ENCODE results near the gene PPP1R13B.

The PPP1R13B gene

GRCh38 chr14:103707329-103708263, 139.8 kb downstream of the PPP1R13B start:
- ATAC-seq = no peak

GRCh38 chr14:103706551-103707328, 140.6 kb downstream of the PPP1R13B start:
- ATAC-seq = no peak

GRCh38 chr14:103705504-103706284, 141.7 kb downstream of the PPP1R13B start:
- no peak for ATAC-seq

GRCh38 chr14:103705118-103705503, 142.3 kb downstream of the PPP1R13B start:
- ATAC-seq = no peak

- ATAC-seq = no peak
Observed at GRCh38 chr14:103704708-103705107, 142.7 kb downstream of the PPP1R13B start.

GRCh38 chr14:103703433-103704385, 143.7 kb downstream of the PPP1R13B start:
- ATAC-seq = no peak

- no peak for ATAC-seq
Observed at GRCh38 chr14:103702497-103703432, 144.6 kb downstream of the PPP1R13B start.

- ATAC-seq = no peak
Observed at GRCh38 chr14:103702095-103702494, 145.3 kb downstream of the PPP1R13B start.

GRCh38 chr14:103700753-103701490, 146.5 kb downstream of the PPP1R13B start:
- no peak for ATAC-seq

GRCh38 chr14:103699901-103700752, 147.2 kb downstream of the PPP1R13B start:
- no peak for ATAC-seq

- no peak for ATAC-seq
Observed at GRCh38 chr14:103699261-103699661, 148.1 kb downstream of the PPP1R13B start.

GRCh38 chr14:103698380-103699260, 148.8 kb downstream of the PPP1R13B start:
- no peak for ATAC-seq

GRCh38 chr14:103697603-103698379, 149.6 kb downstream of the PPP1R13B start:
- no peak for ATAC-seq

- ATAC-seq = no peak
Observed at GRCh38 chr14:103697206-103697602, 150.2 kb downstream of the PPP1R13B start.

GRCh38 chr14:103696466-103697071, 150.8 kb downstream of the PPP1R13B start:
- ATAC-seq = no peak

- no peak for ATAC-seq
Observed at GRCh38 chr14:103696070-103696402, 151.3 kb downstream of the PPP1R13B start.
